KMS-11 (cell line): Measurements from ENCODE around the gene TXNDC5.

Experiments used
- H2AFZ ChIP-seq: fragments of 200-600 bp; sonication (generic); 2 replicates; pipeline ENCODE4 v1.6.1; 2016; ENCODE audit warnings: antibody characterized with exemption, mixed run types, low read depth
- H3K27ac ChIP-seq: fragments of 200-600 bp; sonication (generic); 2 replicates; pipeline ENCODE4 v1.6.1; 2016; ENCODE audit warnings: mild to moderate bottlenecking, mixed run types
- H3K27me3 ChIP-seq: fragments of 200-600 bp; sonication (generic); 2 replicates; pipeline ENCODE4 v1.6.1; 2017; ENCODE audit warnings: mild to moderate bottlenecking, low read depth, mixed run types, moderate library complexity; ENCODE audit not compliant: insufficient read depth
- H3K36me3 ChIP-seq: fragments of 200-600 bp; sonication (generic); 2 replicates; pipeline ENCODE4 v1.6.1; 2017; ENCODE audit warnings: mild to moderate bottlenecking, mixed run types; ENCODE audit not compliant: insufficient read depth
- H3K4me1 ChIP-seq: fragments of 200-600 bp; sonication (generic); 2 replicates; pipeline ENCODE4 v1.6.1; 2016; ENCODE audit warnings: mild to moderate bottlenecking, low read depth, mixed run types; ENCODE audit not compliant: poor library complexity, severe bottlenecking
- H3K4me2 ChIP-seq: fragments of 200-600 bp; sonication (generic); 2 replicates; pipeline ENCODE4 v1.7.0; 2016; ENCODE audit warnings: mild to moderate bottlenecking, mixed run types
- H3K4me3 ChIP-seq: fragments of 200-600 bp; sonication (generic); IDR thresholded peaks from 2 replicates; pipeline ENCODE4 v1.6.1; 2017; ENCODE audit warnings: low read depth, low read length, mixed read lengths; ENCODE audit not compliant: insufficient read depth
- H3K79me2 ChIP-seq: fragments of 200-600 bp; sonication (generic); 2 replicates; pipeline ENCODE4 v1.6.1; 2016; ENCODE audit warnings: low read depth, mixed run types; ENCODE audit not compliant: insufficient read depth
- H3K9ac ChIP-seq: fragments of 200-600 bp; sonication (generic); 2 replicates; pipeline ENCODE4 v1.6.1; 2016; ENCODE audit warnings: mild to moderate bottlenecking, mixed run types
- H4K20me1 ChIP-seq: fragments of 200-600 bp; sonication (generic); 2 replicates; pipeline ENCODE4 v1.6.1; 2016; ENCODE audit warnings: mild to moderate bottlenecking, mixed run types; ENCODE audit not compliant: insufficient read depth
- TF ChIP-seq, protein P1 (sequence below): fragments of 200-600 bp; sonication (generic); conservative IDR thresholded peaks from 2 replicates; pipeline ENCODE4 v1.6.1; 2017; ENCODE audit warnings: low read depth, mild to moderate bottlenecking, antibody characterized with exemption, low read length, moderate library complexity, mixed read lengths

Gene TXNDC5

DNA sequence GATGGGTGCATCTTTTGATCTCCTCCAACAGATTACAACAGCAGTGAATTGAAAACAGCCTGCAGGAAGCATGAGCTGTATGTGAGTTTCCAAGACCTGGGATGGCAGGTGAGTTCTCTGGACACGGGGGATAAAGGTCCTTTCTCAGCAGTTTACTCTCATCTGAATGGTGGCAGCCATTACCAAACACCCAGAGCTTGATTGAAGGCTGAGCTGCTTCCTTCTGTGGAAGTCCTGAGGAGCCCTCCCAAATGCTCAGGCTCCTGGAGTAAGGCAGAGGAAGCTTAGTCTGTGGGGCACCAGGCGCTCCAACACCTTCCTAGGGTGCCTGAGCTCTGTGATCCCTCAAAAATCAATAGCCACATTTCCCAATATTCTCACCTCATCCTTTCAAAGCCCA lies 31.5 kb downstream of the TXNDC5 start:
- H4K20me1 ChIP-seq, result peaks cover 7% of the 10 kb centered on the region; the same call in 1 of the 2 replicates
- no peak overlapping the region for H2AFZ ChIP-seq
- H3K4me1 ChIP-seq, result no peaks in the 10 kb centered on the region
- no peak overlapping the region for H3K4me3 ChIP-seq
- TF ChIP-seq, protein P1, sequence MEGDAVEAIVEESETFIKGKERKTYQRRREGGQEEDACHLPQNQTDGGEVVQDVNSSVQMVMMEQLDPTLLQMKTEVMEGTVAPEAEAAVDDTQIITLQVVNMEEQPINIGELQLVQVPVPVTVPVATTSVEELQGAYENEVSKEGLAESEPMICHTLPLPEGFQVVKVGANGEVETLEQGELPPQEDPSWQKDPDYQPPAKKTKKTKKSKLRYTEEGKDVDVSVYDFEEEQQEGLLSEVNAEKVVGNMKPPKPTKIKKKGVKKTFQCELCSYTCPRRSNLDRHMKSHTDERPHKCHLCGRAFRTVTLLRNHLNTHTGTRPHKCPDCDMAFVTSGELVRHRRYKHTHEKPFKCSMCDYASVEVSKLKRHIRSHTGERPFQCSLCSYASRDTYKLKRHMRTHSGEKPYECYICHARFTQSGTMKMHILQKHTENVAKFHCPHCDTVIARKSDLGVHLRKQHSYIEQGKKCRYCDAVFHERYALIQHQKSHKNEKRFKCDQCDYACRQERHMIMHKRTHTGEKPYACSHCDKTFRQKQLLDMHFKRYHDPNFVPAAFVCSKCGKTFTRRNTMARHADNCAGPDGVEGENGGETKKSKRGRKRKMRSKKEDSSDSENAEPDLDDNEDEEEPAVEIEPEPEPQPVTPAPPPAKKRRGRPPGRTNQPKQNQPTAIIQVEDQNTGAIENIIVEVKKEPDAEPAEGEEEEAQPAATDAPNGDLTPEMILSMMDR, result no peak
- no peak overlapping the region for H3K9ac ChIP-seq
- no peaks in the 10 kb centered on the region for H3K27me3 ChIP-seq
- H3K79me2 ChIP-seq, result no peaks in the 10 kb centered on the region
- peaks cover 24% of the 10 kb centered on the region for H3K36me3 ChIP-seq
- H3K4me2 ChIP-seq, result no peak overlapping the region
- no peak overlapping the region for H3K27ac ChIP-seq

DNA sequence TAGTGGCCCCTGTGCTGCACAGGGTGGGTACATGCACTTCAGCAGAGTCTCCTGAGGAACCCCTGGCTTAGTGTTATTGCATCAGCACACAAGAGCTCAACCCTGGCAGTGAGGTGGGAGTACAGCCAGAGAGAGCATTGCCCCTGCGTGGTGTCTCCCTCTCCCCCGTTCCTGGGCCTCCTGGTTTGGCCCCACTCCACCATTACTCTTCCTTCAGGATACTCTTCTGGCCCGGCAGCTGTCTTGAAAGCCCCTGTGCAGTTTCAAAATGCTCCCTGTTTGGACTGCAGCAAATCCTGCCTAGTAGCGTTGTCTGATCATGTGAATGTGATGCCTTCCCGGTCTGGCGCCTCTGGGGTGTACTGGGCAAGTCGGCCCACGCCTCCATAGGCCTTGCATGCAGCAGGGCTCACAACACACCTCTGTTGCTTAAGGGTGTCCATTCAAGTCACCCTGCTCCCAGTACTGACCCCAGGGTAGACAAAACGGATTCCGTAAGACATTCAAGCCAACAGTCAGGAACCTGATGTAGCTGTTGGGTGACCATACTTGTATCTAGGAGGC lies 32.1 kb downstream of the TXNDC5 start:
- TF ChIP-seq, protein P1, result no peak
- Histone ChIP-seq H3K36me3 (peaks cover 18% of the 10 kb centered on the region), H3K27ac (no peak overlapping the region; the same call in 1 of the 2 replicates), H2AFZ (no peak overlapping the region), H3K4me1 (no peaks in the 10 kb centered on the region), H3K27me3 (no peaks in the 10 kb centered on the region), H3K4me3 (no peak overlapping the region), H3K79me2 (no peaks in the 10 kb centered on the region), H3K9ac (no peak overlapping the region), H3K4me2 (no peak overlapping the region), H4K20me1 (peaks cover 3% of the 10 kb centered on the region; the same call in 1 of the 2 replicates)

DNA sequence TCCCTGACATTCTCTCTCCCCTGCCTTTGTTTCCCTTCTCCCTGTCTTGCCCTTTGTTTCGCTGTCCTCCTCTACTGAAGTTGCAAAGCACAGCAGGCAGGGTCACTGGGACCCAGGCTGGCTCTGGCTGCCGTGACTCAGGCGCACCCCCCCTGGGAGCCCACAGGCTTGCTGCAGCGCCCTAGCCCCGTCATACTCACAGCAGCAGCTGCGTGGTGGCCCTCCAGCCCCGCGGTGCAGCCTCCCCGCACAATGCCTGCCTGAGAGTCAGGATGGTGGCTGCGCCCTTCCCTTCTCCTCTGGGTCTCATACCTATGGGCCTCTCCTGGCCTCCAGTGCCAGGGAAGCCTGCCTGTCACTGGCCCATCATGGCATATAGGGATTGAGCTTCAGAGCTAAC lies 41.7 kb downstream of the TXNDC5 start:
- Histone ChIP-seq H3K36me3 (no peaks in the 10 kb centered on the region), H4K20me1 (no peaks in the 10 kb centered on the region), H3K4me3 (no peak overlapping the region), H3K27me3 (no peaks in the 10 kb centered on the region), H3K27ac (no peak overlapping the region), H3K4me1 (no peaks in the 10 kb centered on the region), H3K9ac (no peak overlapping the region), H3K4me2 (no peak overlapping the region), H3K79me2 (no peaks in the 10 kb centered on the region), H2AFZ (no peak overlapping the region)
- TF ChIP-seq, protein P1, result no peak

DNA sequence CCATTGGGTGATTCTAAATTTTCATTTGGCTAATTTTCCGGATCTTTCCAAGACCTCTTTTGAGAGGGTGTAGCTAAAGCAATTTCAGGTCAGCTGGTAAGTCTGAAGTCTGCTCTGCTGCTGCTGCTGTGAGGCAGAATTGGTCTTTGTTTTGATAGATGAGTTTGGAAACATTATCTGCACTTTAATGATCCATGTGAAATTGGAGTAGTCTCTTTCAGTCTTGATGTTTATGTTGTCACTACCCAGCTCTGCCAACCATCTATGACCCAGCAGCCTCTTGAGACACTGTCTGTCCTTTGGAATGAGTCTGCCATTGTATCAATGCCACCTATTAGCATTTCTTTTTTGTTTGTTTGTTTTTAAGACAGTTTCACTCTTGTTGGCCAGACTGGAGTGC lies 44.1 kb downstream of the TXNDC5 start:
- Histone ChIP-seq H3K4me1 (no peaks in the 10 kb centered on the region), H3K36me3 (0 out of 2 replicates have a peak, but pooled peaks cover 3% of the 10 kb centered on the region), H3K4me3 (no peak overlapping the region), H3K79me2 (no peaks in the 10 kb centered on the region), H3K27ac (no peak overlapping the region), H3K9ac (no peak overlapping the region), H4K20me1 (no peaks in the 10 kb centered on the region), H2AFZ (no peak overlapping the region), H3K4me2 (no peak overlapping the region), H3K27me3 (no peaks in the 10 kb centered on the region)
- TF ChIP-seq, protein P1, result no peak
